DND-41 (cell line): ENCODE measurements around the gene SH3TC2.

Experiments
- ATAC-seq: fragments of 200-7000 bp; cut with Tn5 transposase; 3 replicates; pipeline ENCODE4 v1.9.1; 2021; ENCODE audit warnings: low read depth; ENCODE audit not compliant: insufficient read depth
- DNase-seq: peaks from one replicate; pipeline ENCODE4 v3.0.0-alpha.2; 2020
- H2AFZ ChIP-seq: 2 replicates; pipeline ENCODE4 v1.6.0; 2012; ENCODE audit warnings: low read depth, low read length
- H3K27ac ChIP-seq: 2 replicates; pipeline ENCODE4 v1.5.1; 2012; ENCODE audit warnings: low read length, inconsistent platforms
- H3K27me3 ChIP-seq: fragments of 200-600 bp; sonication (generic); 2 replicates; pipeline ENCODE4 v1.6.0; 2012; ENCODE audit warnings: low read length, mild to moderate bottlenecking, inconsistent platforms; ENCODE audit not compliant: insufficient read depth, poor library complexity
- H3K36me3 ChIP-seq: 2 replicates; pipeline ENCODE4 v1.5.1; 2012; ENCODE audit warnings: low read length, inconsistent platforms; ENCODE audit not compliant: insufficient read depth
- H3K4me1 ChIP-seq: 2 replicates; pipeline ENCODE4 v1.5.1; 2012; ENCODE audit warnings: mild to moderate bottlenecking, low read length; ENCODE audit not compliant: insufficient read depth
- H3K4me2 ChIP-seq: 2 replicates; pipeline ENCODE4 v1.6.0; 2012; ENCODE audit warnings: mild to moderate bottlenecking, moderate library complexity, low read length, inconsistent platforms; ENCODE audit not compliant: insufficient read depth
- H3K4me3 ChIP-seq, 2 experiments: fragments of 200-600 bp in 1 of 2; shearing (Covaris generic) in 1 of 2; 2 replicates each; pipeline ENCODE4 v1.5.1; 2012 to 2016; ENCODE audit warnings: inconsistent platforms in 2 of 2, low read length in 2 of 2, mild to moderate bottlenecking in 2 of 2, low read depth in 1 of 2, moderate library complexity in 1 of 2
- H3K79me2 ChIP-seq: 2 replicates; pipeline ENCODE4 v1.6.0; 2012; ENCODE audit warnings: low read length, inconsistent platforms; ENCODE audit not compliant: insufficient read depth
- H3K9ac ChIP-seq: 2 replicates; pipeline ENCODE4 v1.6.0; 2012; ENCODE audit warnings: low read depth, mild to moderate bottlenecking, inconsistent platforms, low read length, moderate library complexity
- H3K9me3 ChIP-seq: 2 replicates; pipeline ENCODE4 v1.5.1; 2012; ENCODE audit warnings: low read length, moderate library complexity, mild to moderate bottlenecking, inconsistent platforms; ENCODE audit not compliant: insufficient read depth, severe bottlenecking
- H4K20me1 ChIP-seq: 2 replicates; pipeline ENCODE4 v1.6.0; 2012; ENCODE audit warnings: low read length; ENCODE audit not compliant: insufficient read depth
- EZH2 ChIP-seq: IDR thresholded peaks from 3 replicates; pipeline ENCODE4 v1.6.1; 2012; ENCODE audit warnings: borderline replicate concordance, low read depth, mild to moderate bottlenecking, moderate library complexity, low read length, inconsistent platforms; ENCODE audit not compliant: severe bottlenecking
- TF ChIP-seq, protein P1 (sequence below): IDR thresholded peaks from 2 replicates; pipeline ENCODE4 v1.5.1; 2012; ENCODE audit warnings: borderline replicate concordance, low read length, moderate library complexity, mild to moderate bottlenecking; ENCODE audit not compliant: poor library complexity, severe bottlenecking; ENCODE audit errors: extremely low read depth

SH3TC2 gene

GRCh38 chr5:148970876-148971275, 92.0 kb downstream of the SH3TC2 start:
- TF ChIP-seq, protein P1, sequence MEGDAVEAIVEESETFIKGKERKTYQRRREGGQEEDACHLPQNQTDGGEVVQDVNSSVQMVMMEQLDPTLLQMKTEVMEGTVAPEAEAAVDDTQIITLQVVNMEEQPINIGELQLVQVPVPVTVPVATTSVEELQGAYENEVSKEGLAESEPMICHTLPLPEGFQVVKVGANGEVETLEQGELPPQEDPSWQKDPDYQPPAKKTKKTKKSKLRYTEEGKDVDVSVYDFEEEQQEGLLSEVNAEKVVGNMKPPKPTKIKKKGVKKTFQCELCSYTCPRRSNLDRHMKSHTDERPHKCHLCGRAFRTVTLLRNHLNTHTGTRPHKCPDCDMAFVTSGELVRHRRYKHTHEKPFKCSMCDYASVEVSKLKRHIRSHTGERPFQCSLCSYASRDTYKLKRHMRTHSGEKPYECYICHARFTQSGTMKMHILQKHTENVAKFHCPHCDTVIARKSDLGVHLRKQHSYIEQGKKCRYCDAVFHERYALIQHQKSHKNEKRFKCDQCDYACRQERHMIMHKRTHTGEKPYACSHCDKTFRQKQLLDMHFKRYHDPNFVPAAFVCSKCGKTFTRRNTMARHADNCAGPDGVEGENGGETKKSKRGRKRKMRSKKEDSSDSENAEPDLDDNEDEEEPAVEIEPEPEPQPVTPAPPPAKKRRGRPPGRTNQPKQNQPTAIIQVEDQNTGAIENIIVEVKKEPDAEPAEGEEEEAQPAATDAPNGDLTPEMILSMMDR = no peak
- TF ChIP-seq EZH2 = no peak

GRCh38 chr5:148970228-148970627, 92.6 kb downstream of the SH3TC2 start:
- Histone ChIP-seq H3K79me2 (no peaks in the 10 kb centered on the region), H3K27ac (no peak overlapping the region), H3K9me3 (no peaks in the 10 kb centered on the region), H3K9ac (no peak overlapping the region), H2AFZ (no peak overlapping the region), H3K27me3 (peaks cover 11% of the 10 kb centered on the region), H4K20me1 (no peaks in the 10 kb centered on the region), H3K4me3 (no peak overlapping the region), H3K4me2 (no peak overlapping the region), H3K4me1 (no peaks in the 10 kb centered on the region), H3K36me3 (no peaks in the 10 kb centered on the region)
- TF ChIP-seq, protein P1 = no peak
- no peak for TF ChIP-seq EZH2
- no peak for DNase-seq
- no peak for ATAC-seq

More at GRCh38 chr5:148970876-148971275, 92.0 kb downstream of the SH3TC2 start:
- H3K4me1 ChIP-seq = no peaks in the 10 kb centered on the region
- no peak overlapping the region for H3K27ac ChIP-seq
- DNase-seq (no peak), ATAC-seq (no peak)
- H3K4me2 ChIP-seq = no peak overlapping the region
- H3K36me3 ChIP-seq = no peaks in the 10 kb centered on the region
- no peak overlapping the region for H3K4me3 ChIP-seq
- no peaks in the 10 kb centered on the region for H3K9me3 ChIP-seq
- no peaks in the 10 kb centered on the region for H3K79me2 ChIP-seq
- H3K27me3 ChIP-seq = peaks cover 11% of the 10 kb centered on the region
- H3K9ac ChIP-seq = no peak overlapping the region
- no peaks in the 10 kb centered on the region for H4K20me1 ChIP-seq
- H2AFZ ChIP-seq = no peak overlapping the region

- H3K4me1 ChIP-seq = no peaks in the 10 kb centered on the region
- no peak for ATAC-seq
These were observed 93.6 kb downstream of the SH3TC2 start for GRCh38 chr5:148969291-148969690.

More at GRCh38 chr5:148969291-148969690, 93.6 kb downstream of the SH3TC2 start:
- Histone ChIP-seq H2AFZ (no peak overlapping the region), H3K79me2 (no peaks in the 10 kb centered on the region), H3K9ac (no peak overlapping the region), H3K36me3 (no peaks in the 10 kb centered on the region), H4K20me1 (no peaks in the 10 kb centered on the region), H3K27ac (no peak overlapping the region), H3K4me3 (no peak overlapping the region), H3K4me2 (no peak overlapping the region), H3K27me3 (peaks cover 11% of the 10 kb centered on the region), H3K9me3 (no peaks in the 10 kb centered on the region)
- no peak for TF ChIP-seq EZH2
- TF ChIP-seq, protein P1 = no peak
- DNase-seq = no peak
